ENCODE measurements around the gene EIF4E2. TPM values are rescaled to one million over a fixed set of nuclear protein-coding genes. Genes with fewer than 3 reads are reported as not detected.

Gene EIF4E2
- total RNA-seq, 1 donor from 2014 or later: 45.9 TPM

GRCh38 chr2:232533944-232534710 is 16.4 kb upstream of the EIF4E2 start:
- DNase-seq (ENCODE audit: low spot score): peak; percentile 62
- intact Hi-C loops (cut with DNase I): no loop called here

- intact Hi-C loops (cut with DNase I): no loop called here
- peak; percentile 59 for DNase-seq (ENCODE audit: low spot score)
Observed at GRCh38 chr2:232534940-232535651, 15.4 kb upstream of the EIF4E2 start.

DNA sequence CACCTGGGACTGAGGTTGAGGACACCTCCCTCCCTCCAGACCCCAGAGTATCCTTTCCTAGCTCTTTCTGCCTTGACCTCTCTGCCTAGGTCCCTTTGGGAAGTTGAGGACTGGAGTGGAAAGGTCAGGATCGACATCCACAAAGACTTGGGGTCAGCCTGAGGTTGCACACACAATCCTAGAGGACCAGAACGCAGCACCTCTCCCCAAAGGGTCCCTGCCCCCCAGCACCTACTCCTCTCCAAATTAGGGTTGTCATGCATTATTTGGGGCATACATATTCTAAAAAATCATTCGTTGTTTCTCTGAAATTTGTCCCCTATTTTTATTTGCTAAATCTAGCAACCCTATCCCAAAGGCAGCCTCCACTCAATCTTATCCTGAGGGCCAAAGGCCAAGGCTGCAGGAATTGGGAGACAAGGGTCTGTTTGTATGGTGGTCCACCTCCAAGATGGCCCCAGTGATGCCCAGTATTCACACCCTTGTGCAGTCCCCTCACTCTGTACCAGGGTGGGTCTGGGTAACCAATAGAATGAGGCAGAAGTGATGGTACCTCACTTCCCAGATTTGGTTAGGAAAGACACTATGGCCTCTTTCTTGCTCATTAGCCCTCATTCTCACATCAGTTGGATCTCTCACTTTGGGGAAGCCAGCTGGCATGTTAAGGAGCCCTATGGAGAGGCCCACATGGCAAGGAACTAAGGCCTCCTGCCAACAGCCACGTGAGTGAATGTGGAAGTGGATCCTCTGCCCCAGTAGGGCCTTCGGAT is 14.5 kb upstream of the EIF4E2 start:
- DNase-seq (ENCODE audit: low spot score): peak; percentile 66
- intact Hi-C loops (cut with DNase I): no loop called here

- intact Hi-C loops (cut with DNase I): no loop called here
- peak; percentile 20 for DNase-seq (ENCODE audit: low spot score)
Observed at GRCh38 chr2:232537079-232537478, 13.4 kb upstream of the EIF4E2 start.

DNA sequence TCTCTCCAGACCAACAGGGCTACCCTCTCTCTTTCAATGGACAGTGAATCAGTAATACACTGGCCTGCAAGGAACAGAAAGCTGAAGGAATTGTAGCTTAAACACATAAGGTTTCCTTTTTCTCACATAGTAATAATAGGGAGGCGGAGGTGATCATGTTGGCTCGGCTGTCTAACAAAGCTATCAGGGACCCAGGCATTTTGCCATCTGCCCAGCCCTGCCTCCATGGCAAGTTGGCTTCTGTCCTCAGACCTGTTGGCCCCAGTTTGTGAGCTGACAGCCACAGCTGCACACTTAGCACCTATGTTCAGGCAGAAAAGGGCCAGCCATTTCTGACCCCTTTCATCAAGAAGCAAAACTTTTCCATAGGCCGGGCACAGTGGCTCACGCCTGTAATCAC is 13.0 kb upstream of the EIF4E2 start:
- DNase-seq (ENCODE audit: low spot score): peak; percentile 75
- intact Hi-C loops (cut with DNase I): no loop called here

DNA sequence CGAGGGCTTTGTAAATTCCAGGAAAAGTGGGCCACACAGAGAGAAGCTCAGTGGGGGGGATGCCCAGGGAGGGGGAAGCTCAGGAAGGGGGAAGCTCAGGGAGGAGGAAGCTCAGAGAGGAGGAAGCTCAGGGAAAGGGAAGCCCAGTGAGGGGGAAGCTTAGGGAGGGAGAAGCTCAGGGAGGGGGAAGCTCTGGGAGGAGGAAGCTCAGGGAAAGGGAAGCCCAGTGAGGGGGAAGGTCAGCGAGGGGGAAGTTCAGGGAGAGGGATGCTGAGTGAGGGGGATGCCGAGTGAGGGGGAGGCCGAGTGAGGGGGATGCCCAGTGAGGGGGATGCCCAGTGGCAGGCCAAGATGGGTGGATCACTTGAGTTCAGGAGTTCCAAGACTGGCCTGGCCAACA is 11.8 kb upstream of the EIF4E2 start:
- peak; percentile 68 for DNase-seq (ENCODE audit: low spot score)
- intact Hi-C loops (cut with DNase I): no loop called here

DNA sequence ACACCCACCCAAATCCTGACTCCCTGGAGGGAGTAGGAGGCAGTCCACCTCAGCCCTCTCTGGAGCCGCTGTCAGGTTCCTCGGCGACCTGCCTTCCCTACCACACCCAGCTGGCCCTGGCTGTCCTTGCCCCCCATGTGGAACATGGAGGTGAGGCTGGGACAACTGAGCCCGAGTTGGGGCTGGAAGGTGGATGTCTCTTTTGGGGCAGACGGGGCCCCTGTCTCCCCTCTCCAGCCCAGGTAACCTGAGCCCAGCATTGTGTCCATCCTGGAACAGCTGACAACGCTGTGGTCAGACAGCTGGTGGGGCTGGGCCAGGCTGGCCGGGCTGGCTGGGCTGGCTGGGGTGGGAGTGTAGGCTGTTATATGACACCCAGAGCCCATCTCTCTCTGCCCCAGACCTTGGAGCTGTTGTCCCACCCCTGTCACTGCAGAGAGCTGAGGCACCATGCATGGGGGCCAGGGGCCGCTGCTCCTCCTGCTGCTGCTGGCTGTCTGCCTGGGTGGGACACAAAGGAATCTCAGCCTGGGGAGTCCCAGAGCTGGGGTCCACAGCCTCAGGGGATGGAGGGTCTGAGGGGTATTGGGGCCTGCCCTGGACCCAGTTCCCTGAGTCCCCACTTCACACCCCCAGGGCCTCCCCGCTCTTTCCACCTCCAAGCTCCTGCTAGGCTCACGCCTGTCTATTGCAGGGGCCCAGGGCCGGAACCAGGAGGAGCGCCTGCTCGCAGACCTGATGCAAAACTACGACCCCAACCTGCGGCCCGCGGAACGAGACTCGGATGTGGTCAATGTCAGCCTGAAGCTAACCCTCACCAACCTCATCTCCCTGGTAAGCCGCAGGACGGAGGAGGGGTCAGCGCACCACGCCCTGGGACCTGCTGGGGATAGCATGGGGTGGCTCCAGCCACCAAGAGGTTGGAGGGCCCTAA is 10.9 kb upstream of the EIF4E2 start, which contains the start of gene CHRNG:
TSS of gene CHRNG (plus strand) at position 395 of the 934 bp plus-strand sequence. CDS start at position 451, 56 bp downstream.
- DNase-seq (ENCODE audit: low spot score): peak; percentile 68
- intact Hi-C loops (cut with DNase I): no loop called here

- intact Hi-C loops (cut with DNase I): no loop called here
- peak; percentile 54 for DNase-seq (ENCODE audit: low spot score)
Observed at GRCh38 chr2:232540441-232541041, 9.9 kb upstream of the EIF4E2 start.

- DNase-seq (ENCODE audit: low spot score): peak; percentile 61
- intact Hi-C loops (cut with DNase I): no loop called here
Observed at GRCh38 chr2:232541195-232541960, 9.1 kb upstream of the EIF4E2 start.

GRCh38 chr2:232541961-232542714 is 8.4 kb upstream of the EIF4E2 start:
- intact Hi-C loops (cut with DNase I): no loop called here
- DNase-seq (ENCODE audit: low spot score): no peak

- intact Hi-C loops (cut with DNase I): no loop called here
- no peak for DNase-seq (ENCODE audit: low spot score)
Observed at GRCh38 chr2:232542715-232543467, 7.6 kb upstream of the EIF4E2 start.

GRCh38 chr2:232543491-232543890 is 7.0 kb upstream of the EIF4E2 start:
- intact Hi-C loops (cut with DNase I): no loop called here
- DNase-seq (ENCODE audit: low spot score): no peak

DNA sequence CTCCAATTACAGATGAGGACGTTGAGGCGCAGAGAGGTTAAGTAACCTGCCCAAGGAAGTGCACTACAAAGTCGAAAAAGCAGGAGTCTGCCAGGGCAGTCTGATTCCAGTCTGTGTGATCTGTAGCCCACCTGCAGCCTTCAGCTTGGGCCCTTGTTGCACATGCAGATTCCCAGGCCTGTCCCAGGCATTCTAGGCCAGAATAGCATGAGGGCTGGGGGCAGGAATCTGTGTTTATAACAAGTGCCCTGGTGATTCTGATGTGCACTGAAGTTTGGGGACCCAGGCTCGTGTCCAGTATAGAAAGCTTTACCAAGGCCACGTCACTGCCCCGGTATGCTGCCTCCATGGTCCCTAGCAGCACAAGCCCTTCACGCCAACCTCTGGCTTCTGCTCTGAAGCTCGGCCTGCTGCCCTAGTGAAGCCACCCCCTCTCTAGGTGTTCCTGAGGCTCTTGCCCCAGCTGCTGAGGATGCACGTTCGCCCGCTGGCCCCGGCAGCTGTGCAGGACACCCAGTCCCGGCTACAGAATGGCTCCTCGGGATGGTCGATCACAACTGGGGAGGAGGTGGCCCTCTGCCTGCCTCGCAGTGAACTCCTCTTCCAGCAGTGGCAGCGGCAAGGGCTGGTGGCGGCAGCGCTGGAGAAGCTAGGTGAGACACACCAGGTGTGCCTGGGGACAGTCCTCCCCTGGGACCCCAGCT is 6.4 kb upstream of the EIF4E2 start:
- intact Hi-C loops (cut with DNase I): no loop called here
- no peak for DNase-seq (ENCODE audit: low spot score)

DNA sequence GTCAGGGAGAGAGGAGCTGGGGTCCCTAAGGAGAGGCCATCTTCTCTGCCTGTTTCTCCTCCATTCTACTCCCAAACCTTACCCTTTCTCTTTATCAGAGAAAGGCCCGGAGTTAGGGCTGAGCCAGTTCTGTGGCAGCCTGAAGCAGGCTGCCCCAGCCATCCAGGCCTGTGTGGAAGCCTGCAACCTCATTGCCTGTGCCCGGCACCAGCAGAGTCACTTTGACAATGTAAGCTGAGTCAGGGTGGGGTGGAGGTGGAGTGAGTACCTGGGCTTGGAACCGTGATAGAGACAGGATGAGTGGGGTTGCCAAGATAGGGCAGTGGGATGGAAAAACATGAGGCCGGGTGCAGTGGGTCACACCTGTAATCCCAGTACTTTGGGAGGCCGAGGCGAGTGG is 5.8 kb upstream of the EIF4E2 start:
- intact Hi-C loops (cut with DNase I): no loop called here

GRCh38 chr2:232545511-232546375 is 4.7 kb upstream of the EIF4E2 start:
- no peak for DNase-seq (ENCODE audit: low spot score)
- intact Hi-C loops (cut with DNase I): no loop called here

More for the DNA sequence above, 5.8 kb upstream of the EIF4E2 start:
- no peak for DNase-seq (ENCODE audit: low spot score)

All from cardiac septum (tissue), 1 donor.